ENCODE measurements around the gene DCC. TPM values are rescaled to one million over a fixed set of nuclear protein-coding genes. Genes with fewer than 3 reads are reported as not detected.

Gene DCC
- total RNA-seq, 4 donors from 2014 or later: 0.16 TPM; not detected in 3

DNA sequence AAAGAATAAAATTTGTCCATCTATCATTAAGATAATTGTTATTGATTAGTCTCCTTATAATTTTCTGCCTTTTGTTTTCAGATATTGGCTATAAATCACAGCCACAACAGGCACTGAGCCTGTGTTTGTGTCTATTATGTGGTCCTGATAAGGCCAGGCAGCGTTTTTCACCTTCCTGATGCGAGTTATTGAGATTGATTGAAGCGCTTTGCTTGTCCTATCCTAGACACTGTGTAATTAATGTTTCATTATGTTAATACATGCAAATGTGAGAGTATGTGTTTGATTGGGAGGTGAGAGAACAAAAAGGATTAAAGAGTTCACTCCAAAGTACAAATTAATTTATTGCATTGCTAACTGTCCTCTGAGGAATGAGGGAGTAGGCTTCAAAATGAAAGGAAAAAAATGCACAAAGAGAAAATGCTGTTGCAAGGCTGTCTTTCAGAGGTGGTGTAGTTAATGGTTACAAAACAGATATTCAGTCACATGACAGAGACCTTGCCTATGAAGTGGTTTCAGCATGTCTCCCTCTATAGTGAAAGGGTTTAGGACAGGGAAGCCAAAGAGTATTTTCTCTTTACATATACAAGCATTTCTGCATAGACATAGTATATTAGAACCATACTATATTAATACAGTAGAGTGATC is 391.1 kb downstream of the DCC start:
- H3K27me3 ChIP-seq: no peaks in the 10 kb centered on the region
- H3K36me3 ChIP-seq: no peaks in the 10 kb centered on the region
- TF ChIP-seq, protein P1, sequence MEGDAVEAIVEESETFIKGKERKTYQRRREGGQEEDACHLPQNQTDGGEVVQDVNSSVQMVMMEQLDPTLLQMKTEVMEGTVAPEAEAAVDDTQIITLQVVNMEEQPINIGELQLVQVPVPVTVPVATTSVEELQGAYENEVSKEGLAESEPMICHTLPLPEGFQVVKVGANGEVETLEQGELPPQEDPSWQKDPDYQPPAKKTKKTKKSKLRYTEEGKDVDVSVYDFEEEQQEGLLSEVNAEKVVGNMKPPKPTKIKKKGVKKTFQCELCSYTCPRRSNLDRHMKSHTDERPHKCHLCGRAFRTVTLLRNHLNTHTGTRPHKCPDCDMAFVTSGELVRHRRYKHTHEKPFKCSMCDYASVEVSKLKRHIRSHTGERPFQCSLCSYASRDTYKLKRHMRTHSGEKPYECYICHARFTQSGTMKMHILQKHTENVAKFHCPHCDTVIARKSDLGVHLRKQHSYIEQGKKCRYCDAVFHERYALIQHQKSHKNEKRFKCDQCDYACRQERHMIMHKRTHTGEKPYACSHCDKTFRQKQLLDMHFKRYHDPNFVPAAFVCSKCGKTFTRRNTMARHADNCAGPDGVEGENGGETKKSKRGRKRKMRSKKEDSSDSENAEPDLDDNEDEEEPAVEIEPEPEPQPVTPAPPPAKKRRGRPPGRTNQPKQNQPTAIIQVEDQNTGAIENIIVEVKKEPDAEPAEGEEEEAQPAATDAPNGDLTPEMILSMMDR (IDR thresholded peaks at IDR 0.05): no peak
- no peak for TF ChIP-seq POLR2A (IDR thresholded peaks at IDR 0.05)
- TF ChIP-seq EP300 (IDR thresholded peaks at IDR 0.05): no peak
- TF ChIP-seq POLR2AphosphoS5 (IDR thresholded peaks at IDR 0.05): no peak
- no peak for DNase-seq (ENCODE audit: low spot score in 2 of 2)
- H3K4me1 ChIP-seq: no peaks in the 10 kb centered on the region
- no peaks in the 10 kb centered on the region for H3K9me3 ChIP-seq
- H3K4me3 ChIP-seq: no peak overlapping the region
- H3K27ac ChIP-seq: no peak overlapping the region
- WGBS: 84% methylated on average over 3 of the region's 3 CpGs

DNA sequence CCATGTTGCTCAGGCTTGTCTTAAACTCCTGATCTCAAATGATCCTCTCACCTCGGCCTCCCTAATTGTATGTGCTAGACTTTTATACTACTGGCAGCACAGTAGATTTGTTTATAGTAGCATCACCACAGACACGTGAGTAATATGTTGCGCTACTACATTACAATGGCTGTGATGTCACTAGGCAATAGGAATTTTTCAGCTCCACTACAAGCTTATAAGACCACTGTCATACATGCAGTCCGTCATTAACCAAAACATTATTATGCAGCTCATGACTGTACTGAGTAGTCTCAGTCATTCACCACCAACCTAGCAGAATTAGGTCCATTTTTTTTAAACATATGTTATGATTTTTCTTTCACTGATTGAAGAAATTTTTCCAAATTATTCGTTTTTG is 398.9 kb downstream of the DCC start:
- DNase-seq (ENCODE audit: low spot score in 2 of 2): no peak
- Histone ChIP-seq H3K4me3 (no peak overlapping the region), H3K4me1 (no peaks in the 10 kb centered on the region), H3K9me3 (no peaks in the 10 kb centered on the region), H3K36me3 (no peaks in the 10 kb centered on the region), H3K27me3 (no peaks in the 10 kb centered on the region), H3K27ac (no peak overlapping the region)
- TF ChIP-seq POLR2AphosphoS5 (IDR thresholded peaks at IDR 0.05) (no peak), EP300 (IDR thresholded peaks at IDR 0.05) (no peak), POLR2A (IDR thresholded peaks at IDR 0.05) (no peak)
- TF ChIP-seq, protein P1 (IDR thresholded peaks at IDR 0.05): no peak
- whole genome bisulfite sequencing: 82% methylated on average over 5 of the region's 5 CpGs

- H3K9me3 ChIP-seq: no peaks in the 10 kb centered on the region
- H3K27ac ChIP-seq: no peak overlapping the region
- no peaks in the 10 kb centered on the region for H3K27me3 ChIP-seq
- TF ChIP-seq EP300 (IDR thresholded peaks at IDR 0.05) (no peak), POLR2A (IDR thresholded peaks at IDR 0.05) (no peak), POLR2AphosphoS5 (IDR thresholded peaks at IDR 0.05) (no peak)
- TF ChIP-seq, protein P1 (IDR thresholded peaks at IDR 0.05): no peak
- H3K4me3 ChIP-seq: no peak overlapping the region
- no peaks in the 10 kb centered on the region for H3K4me1 ChIP-seq
- no peak for DNase-seq (ENCODE audit: low spot score in 2 of 2)
- WGBS: 71% methylated on average over 2 of the region's 2 CpGs
- no peaks in the 10 kb centered on the region for H3K36me3 ChIP-seq
These were observed 407.0 kb downstream of the DCC start for GRCh38 chr18:52746986-52747385.

GRCh38 chr18:52747869-52748268 is 407.9 kb downstream of the DCC start:
- Histone ChIP-seq H3K4me3 (no peak overlapping the region), H3K36me3 (no peaks in the 10 kb centered on the region), H3K27ac (no peak overlapping the region), H3K27me3 (no peaks in the 10 kb centered on the region), H3K4me1 (no peaks in the 10 kb centered on the region), H3K9me3 (no peaks in the 10 kb centered on the region)
- 95% methylated on average over 22 of the region's 23 CpGs for WGBS
- no peak for DNase-seq (ENCODE audit: low spot score in 2 of 2)
- TF ChIP-seq POLR2A (IDR thresholded peaks at IDR 0.05) (no peak), POLR2AphosphoS5 (IDR thresholded peaks at IDR 0.05) (no peak)

GRCh38 chr18:52748343-52748742 is 408.3 kb downstream of the DCC start:
- Histone ChIP-seq H3K27ac (no peak overlapping the region), H3K4me1 (no peaks in the 10 kb centered on the region), H3K36me3 (no peaks in the 10 kb centered on the region), H3K9me3 (no peaks in the 10 kb centered on the region), H3K27me3 (no peaks in the 10 kb centered on the region), H3K4me3 (no peak overlapping the region)
- no peak for TF ChIP-seq POLR2A (IDR thresholded peaks at IDR 0.05)
- TF ChIP-seq, protein P1 (IDR thresholded peaks at IDR 0.05): no peak
- TF ChIP-seq EP300 (IDR thresholded peaks at IDR 0.05): no peak
- no peak for TF ChIP-seq POLR2AphosphoS5 (IDR thresholded peaks at IDR 0.05)
- 92% methylated on average over 5 of the region's 8 CpGs for WGBS
- DNase-seq (ENCODE audit: low spot score in 2 of 2): no peak

DNA sequence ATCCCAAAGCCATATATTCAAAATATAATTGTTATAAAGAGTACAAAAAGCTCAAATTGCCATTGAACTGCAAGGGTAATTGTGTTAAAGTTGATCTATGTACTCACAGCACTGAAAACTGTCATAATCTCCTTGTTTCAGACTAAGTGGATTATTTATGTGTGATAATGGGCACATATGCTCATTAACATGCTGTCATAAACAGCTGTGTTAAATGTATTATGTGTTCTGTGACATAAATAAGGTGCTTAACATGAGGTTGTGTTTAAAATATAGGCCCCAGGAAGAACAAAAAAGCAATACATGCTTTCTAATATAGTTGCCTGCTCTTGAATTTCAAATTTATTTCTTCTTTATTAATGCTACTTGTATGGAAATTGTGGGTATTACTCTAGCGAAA is 409.5 kb downstream of the DCC start:
- TF ChIP-seq POLR2A (IDR thresholded peaks at IDR 0.05) (no peak), POLR2AphosphoS5 (IDR thresholded peaks at IDR 0.05) (no peak), EP300 (IDR thresholded peaks at IDR 0.05) (no peak)
- TF ChIP-seq, protein P1 (IDR thresholded peaks at IDR 0.05): no peak
- no peak overlapping the region for H3K4me3 ChIP-seq
- 61% methylated on average over 1 of the region's 1 CpG for WGBS

More for the DNA sequence above, 409.5 kb downstream of the DCC start:
- Histone ChIP-seq H3K27ac (no peak overlapping the region), H3K4me1 (no peaks in the 10 kb centered on the region), H3K27me3 (no peaks in the 10 kb centered on the region), H3K9me3 (no peaks in the 10 kb centered on the region), H3K36me3 (no peaks in the 10 kb centered on the region)
- DNase-seq (ENCODE audit: low spot score in 2 of 2): no peak
